B cell (primary cell): ENCODE measurements around the gene GPR180. TPM values are rescaled to one million over a fixed set of nuclear protein-coding genes. Genes with fewer than 3 reads are reported as not detected.

Experiments
- ATAC-seq: fragments of 200-7000 bp; cut with Tn5 transposase; one replicate; pipeline ENCODE4 v1.10.0; 2021; ENCODE audit warnings: low read depth, mild to moderate bottlenecking, moderate number of reproducible peaks, moderate library complexity
- CTCF ChIA-PET: fragments of 350-600 bp; sonication (Branson Sonifier 250); formaldehyde crosslinking; loops from one replicate; lab custom pipeline; 2021; ENCODE audit warnings: antibody characterized with exemption, inconsistent platforms; lab: Charles Lee
- POLR2A ChIA-PET: fragments of 350-600 bp; sonication (Branson Sonifier 250); formaldehyde crosslinking; loops from one replicate; lab custom pipeline; 2021; ENCODE audit warnings: antibody characterized with exemption; lab: Charles Lee
- DNase-seq: peaks from one replicate; pipeline ENCODE4 v3.0.0; 2013
- H2AFZ ChIP-seq: 2 replicates; pipeline ENCODE4 v1.6.1; 2012; ENCODE audit warnings: mild to moderate bottlenecking, low read depth, low read length; ENCODE audit not compliant: insufficient read depth, poor library complexity, severe bottlenecking
- H3K27ac ChIP-seq, 2 donors: 1 replicate in 1 of 2; 2 replicates in 1 of 2; pipeline ENCODE4 v1.5.1; 2012 to 2013; ENCODE audit warnings: low read length in 2 of 2, mild to moderate bottlenecking in 2 of 2, moderate library complexity in 1 of 2
- H3K27me3 ChIP-seq, 4 experiments: fragments of 200-600 bp in 1 of 4; sonication (generic) in 1 of 4; replicated peaks in 1 of 4; 1 replicate in 2 of 4; 2 replicates in 2 of 4; pipeline versions ENCODE4 v1.6.1 to v1.7.0; 2013 to 2016; ENCODE audit warnings: low read length in 3 of 4, mild to moderate bottlenecking in 2 of 4, mixed read lengths in 1 of 4, moderate library complexity in 1 of 4; ENCODE audit not compliant: insufficient read depth in 4 of 4, control insufficient read depth in 3 of 4; ENCODE audit errors: control extremely low read depth in 1 of 4
- H3K36me3 ChIP-seq, 2 experiments: replicated peaks in 1 of 2; 1 replicate in 1 of 2; 2 replicates in 1 of 2; pipeline versions ENCODE4 v1.6.1 to v1.7.1; 2013; ENCODE audit warnings: low read length in 1 of 2; ENCODE audit not compliant: insufficient read depth in 2 of 2, control insufficient read depth in 1 of 2; ENCODE audit errors: control extremely low read depth in 1 of 2, extremely low read depth in 1 of 2
- H3K4me1 ChIP-seq, 2 donors: fragments of 200-600 bp in 1 of 2; sonication (generic) in 1 of 2; 1 replicate in 1 of 2; 2 replicates in 1 of 2; pipeline versions ENCODE4 v1.5.1 to v1.6.1; 2013 to 2017; ENCODE audit warnings: low read length in 2 of 2; ENCODE audit not compliant: control insufficient read depth in 2 of 2, insufficient read depth in 2 of 2
- H3K4me2 ChIP-seq: replicated peaks from 2 replicates; pipeline ENCODE3; 2012; ENCODE audit warnings: mild to moderate bottlenecking, low read depth, low read length; ENCODE audit not compliant: poor library complexity, severe bottlenecking
- H3K4me3 ChIP-seq, 5 experiments: fragments of 200-600 bp in 1 of 5; sonication (generic) in 1 of 5; 1 replicate in 3 of 5; 2 replicates in 2 of 5; pipeline versions ENCODE4 v1.5.1 to v1.7.0; 2011 to 2016; ENCODE audit warnings: low read length in 4 of 5, mild to moderate bottlenecking in 4 of 5, low read depth in 2 of 5, control low read depth in 1 of 5, moderate library complexity in 1 of 5; ENCODE audit not compliant: insufficient read depth in 1 of 5; ENCODE audit errors: control extremely low read depth in 1 of 5, extremely low read depth in 1 of 5
- H3K79me2 ChIP-seq: fragments of 200-600 bp; sonication (generic); one replicate; pipeline ENCODE4 v1.6.0; 2016; ENCODE audit warnings: low read length; ENCODE audit not compliant: control insufficient read depth, insufficient read depth
- H3K9ac ChIP-seq: fragments of 200-600 bp; sonication (generic); 2 replicates; pipeline ENCODE4 v1.6.1; 2017; ENCODE audit warnings: mild to moderate bottlenecking, low read length, moderate library complexity
- H3K9me3 ChIP-seq, 3 donors: one replicate each; pipeline versions ENCODE4 v1.6.1 to v1.7.1; 2013; ENCODE audit warnings: low read length in 2 of 3; ENCODE audit not compliant: control insufficient read depth in 2 of 3, insufficient read depth in 1 of 3; ENCODE audit errors: control extremely low read depth in 1 of 3
- H4K20me1 ChIP-seq: 2 replicates; pipeline ENCODE4 v1.6.0; 2012; ENCODE audit warnings: mild to moderate bottlenecking, low read length; ENCODE audit not compliant: insufficient read depth, control insufficient read depth, poor library complexity, severe bottlenecking
- H3K27ac Mint-ChIP-seq: one replicate; pipeline ENCODE4 v1.8.0; 2021; ENCODE audit warnings: mixed read lengths
- H3K27me3 Mint-ChIP-seq: one replicate; pipeline ENCODE4 v1.8.0; 2021; ENCODE audit warnings: mixed read lengths
- H3K4me1 Mint-ChIP-seq: one replicate; pipeline ENCODE4 v1.8.0; 2021; ENCODE audit warnings: mixed read lengths
- H3K4me3 Mint-ChIP-seq: one replicate; pipeline ENCODE4 v1.8.0; 2021; ENCODE audit warnings: mixed read lengths
- H3K9me3 Mint-ChIP-seq: one replicate; pipeline ENCODE4 v1.8.0; 2022; ENCODE audit warnings: mixed read lengths; ENCODE audit not compliant: insufficient read depth
- EZH2 ChIP-seq: IDR thresholded peaks from 2 replicates; pipeline ENCODE4 v1.6.1; 2012; ENCODE audit warnings: borderline replicate concordance, low read depth, mild to moderate bottlenecking, moderate library complexity, low read length; ENCODE audit not compliant: insufficient read depth, poor library complexity, severe bottlenecking
- WGBS: methylation state at CpG from one replicate; pipeline ENCODE4 v1.1.5; 2013; ENCODE audit warnings: missing lambda C conversion rate; ENCODE audit not compliant: insufficient coverage; 5-methylcytosine and 5-hydroxymethylcytosine counted together
- intact Hi-C: fragments of 100-400 bp; cut with micrococcal nuclease; formaldehyde crosslinking; loops from one replicate; pipeline ENCODE4 v1.10.0; 2022
- polyA plus RNA-seq: library from polyadenylated mRNA; depleted of rRNA; stranded (reverse); fragments of >200 nt; gene quantifications from 2 replicates; pipeline ENCODE4 v1.2.3, GENCODE V29; 2012
- total RNA-seq, 2 donors: library from RNA; stranded (reverse); fragments of 120-200 nt in 1 of 2; gene quantifications; 1 replicate in 1 of 2; 2 replicates in 1 of 2; pipeline versions ENCODE4 v1.2.3 to v1.2.4, GENCODE V29; 2013 to 2022
- TF ChIP-seq, protein P1 (sequence below): fragments of 200-600 bp; IDR thresholded peaks from one replicate; pipeline ENCODE4 v1.8.0; 2022; ENCODE audit warnings: antibody characterized with exemption, mild to moderate bottlenecking

Gene GPR180
- total and polyA plus RNA-seq, 2 donors (not counting 1 experiment from before 2014, with no cell fraction given): 1.2 to 4.7 TPM

- H3K4me3 Mint-ChIP-seq: peak overlapping the region; percentile 92
- Histone ChIP-seq H3K4me2 (peak overlapping the region; percentile 93), H3K27me3 (no peaks in the 10 kb centered on the region), H4K20me1 (no peaks in the 10 kb centered on the region), H3K36me3 (peaks cover 0 to 11% of the 10 kb centered on the region in 2 experiments), H3K79me2 (peaks cover 4% of the 10 kb centered on the region), H3K4me1 (peaks cover 7 to 10% of the 10 kb centered on the region in 2 donors), H3K9me3 (no peaks in the 10 kb centered on the region), H3K27ac (peak overlapping the region; percentile 7 to 67), H2AFZ (peak overlapping the region; percentile 93), H3K9ac (peak overlapping the region; percentile 84), H3K4me3 (peak overlapping the region; percentile 7 to 89 (median 79))
- H3K27me3 Mint-ChIP-seq: no peaks in the 10 kb centered on the region
- no peaks in the 10 kb centered on the region for H3K9me3 Mint-ChIP-seq
- H3K4me1 Mint-ChIP-seq: peaks cover 21% of the 10 kb centered on the region
- no peak for ATAC-seq
- CTCF ChIA-PET: interaction anchor here (0.9 kb wide), 1 partner anchor 15 kb away, joined by 3 read pairs; no protein-coding TSS in a partner anchor
- intact Hi-C loops: no loop called here
- POLR2A ChIA-PET: interaction anchor here (0.7 to 2.8 kb wide), 2 partner anchors 34 to 53 kb away, joined by 7 to 17 read pairs; no protein-coding TSS in a partner anchor
- peak; percentile 3 for DNase-seq
- H3K27ac Mint-ChIP-seq: peak overlapping the region; percentile 65
- TF ChIP-seq, protein P1, sequence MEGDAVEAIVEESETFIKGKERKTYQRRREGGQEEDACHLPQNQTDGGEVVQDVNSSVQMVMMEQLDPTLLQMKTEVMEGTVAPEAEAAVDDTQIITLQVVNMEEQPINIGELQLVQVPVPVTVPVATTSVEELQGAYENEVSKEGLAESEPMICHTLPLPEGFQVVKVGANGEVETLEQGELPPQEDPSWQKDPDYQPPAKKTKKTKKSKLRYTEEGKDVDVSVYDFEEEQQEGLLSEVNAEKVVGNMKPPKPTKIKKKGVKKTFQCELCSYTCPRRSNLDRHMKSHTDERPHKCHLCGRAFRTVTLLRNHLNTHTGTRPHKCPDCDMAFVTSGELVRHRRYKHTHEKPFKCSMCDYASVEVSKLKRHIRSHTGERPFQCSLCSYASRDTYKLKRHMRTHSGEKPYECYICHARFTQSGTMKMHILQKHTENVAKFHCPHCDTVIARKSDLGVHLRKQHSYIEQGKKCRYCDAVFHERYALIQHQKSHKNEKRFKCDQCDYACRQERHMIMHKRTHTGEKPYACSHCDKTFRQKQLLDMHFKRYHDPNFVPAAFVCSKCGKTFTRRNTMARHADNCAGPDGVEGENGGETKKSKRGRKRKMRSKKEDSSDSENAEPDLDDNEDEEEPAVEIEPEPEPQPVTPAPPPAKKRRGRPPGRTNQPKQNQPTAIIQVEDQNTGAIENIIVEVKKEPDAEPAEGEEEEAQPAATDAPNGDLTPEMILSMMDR: no peak
- no peak for TF ChIP-seq EZH2
- WGBS: no CpG with 5 or more reads among the region's 1 CpG
Measured at GRCh38 chr13:94602467-94602866, 810 bp downstream of the GPR180 start.

DNA sequence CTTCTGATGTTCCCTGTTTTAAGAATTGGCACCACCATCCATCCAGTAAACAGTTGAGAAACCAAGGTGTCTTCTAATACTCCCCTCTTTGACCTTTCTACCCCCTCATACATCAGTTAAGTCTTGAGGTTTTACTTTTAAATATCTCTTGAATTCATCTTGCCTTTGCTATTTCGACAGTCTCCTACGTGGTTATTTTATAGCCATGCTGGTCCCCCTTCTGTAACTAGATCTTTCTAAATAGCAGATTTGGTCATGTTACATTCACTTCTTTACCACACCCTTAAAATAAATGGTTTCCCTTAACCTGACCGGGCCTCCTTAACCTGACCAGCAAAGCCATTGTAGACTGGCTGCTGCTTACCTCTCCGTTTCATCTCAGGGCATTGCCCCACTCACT lies 5.4 kb downstream of the GPR180 start:
- Histone ChIP-seq H3K4me1 (peaks cover 2 to 7% of the 10 kb centered on the region in 2 donors), H3K9ac (no peak overlapping the region), H2AFZ (no peak overlapping the region), H4K20me1 (no peaks in the 10 kb centered on the region), H3K4me3 (no peak overlapping the region), H3K9me3 (no peaks in the 10 kb centered on the region), H3K4me2 (no peak overlapping the region), H3K79me2 (peaks cover 3% of the 10 kb centered on the region), H3K36me3 (peaks cover 0 to 11% of the 10 kb centered on the region in 2 experiments), H3K27me3 (no peaks in the 10 kb centered on the region), H3K27ac (no peak overlapping the region)
- Mint-ChIP-seq H3K27me3 (no peaks in the 10 kb centered on the region), H3K4me3 (no peak overlapping the region), H3K4me1 (peaks cover 10% of the 10 kb centered on the region), H3K27ac (no peak overlapping the region), H3K9me3 (no peaks in the 10 kb centered on the region)
- WGBS: 100% methylated on average over 4 of the region's 4 CpGs
- TF ChIP-seq, protein P1: no peak
- TF ChIP-seq EZH2: no peak
- ChIA-PET POLR2A (no interaction called here), CTCF (interaction anchor here (1.3 kb wide), 1 partner anchor 13 kb away, joined by 4 read pairs; no protein-coding TSS in a partner anchor)
- ATAC-seq: no peak
- intact Hi-C loops: no loop called here
- DNase-seq: no peak
